Activated T-cell treated with anti-CD3 and anti-CD28 coated beads, Interleukin-2, amount 50 U/mL, for 48 hours (primary cell): Measurements from ENCODE around the gene SH2D7.

Source experiments
- DNase-seq, 2 experiments: peaks; one replicate each; pipeline ENCODE4 v3.0.0-alpha.2; 2020

The SH2D7 gene

GRCh38 chr15:78104566-78105475, 12.5 kb downstream of the SH2D7 start:
- DNase-seq, result no peak

- no peak for DNase-seq
These were observed 13.3 kb downstream of the SH2D7 start for GRCh38 chr15:78105476-78106241.

- no peak for DNase-seq
These were observed 15.1 kb downstream of the SH2D7 start for GRCh38 chr15:78107471-78107870.

GRCh38 chr15:78108300-78109084, 16.1 kb downstream of the SH2D7 start:
- DNase-seq, result peak; percentile 89

- DNase-seq, result no peak
These were observed 16.8 kb downstream of the SH2D7 start for GRCh38 chr15:78109156-78109555.

- no peak for DNase-seq
These were observed 17.7 kb downstream of the SH2D7 start for GRCh38 chr15:78110096-78110495.

GRCh38 chr15:78110916-78111475, 18.6 kb downstream of the SH2D7 start:
- DNase-seq, result no peak

GRCh38 chr15:78111788-78112187, 19.4 kb downstream of the SH2D7 start:
- no peak for DNase-seq

GRCh38 chr15:78112551-78112950, 20.2 kb downstream of the SH2D7 start:
- no peak for DNase-seq

- no peak for DNase-seq
These were observed 28.2 kb downstream of the SH2D7 start for GRCh38 chr15:78120523-78120922.

- no peak for DNase-seq
These were observed 32.9 kb downstream of the SH2D7 start for GRCh38 chr15:78125267-78125666.

- DNase-seq, result no peak
These were observed 35.5 kb downstream of the SH2D7 start for GRCh38 chr15:78127882-78128281.

GRCh38 chr15:78129077-78129750, 36.9 kb downstream of the SH2D7 start:
- DNase-seq, result no peak

- DNase-seq, result no peak
These were observed 37.5 kb downstream of the SH2D7 start for GRCh38 chr15:78129751-78130287.

GRCh38 chr15:78130466-78131294, 38.3 kb downstream of the SH2D7 start:
- no peak for DNase-seq

- DNase-seq, result peak; percentile 79 to 86
These were observed 39.1 kb downstream of the SH2D7 start, which contains the start of gene CIB2 for GRCh38 chr15:78131295-78132061. Gene CIB2 (minus strand): TSS chr15:78131445. CDS start chr15:78131215, 230 bp downstream.

- no peak for DNase-seq
These were observed 41.4 kb downstream of the SH2D7 start for GRCh38 chr15:78133801-78134200.

GRCh38 chr15:78139578-78139977, 47.2 kb downstream of the SH2D7 start:
- DNase-seq, result no peak

- DNase-seq, result no peak
These were observed 47.9 kb downstream of the SH2D7 start for GRCh38 chr15:78140292-78140691.

- DNase-seq, result no peak
These were observed 50.0 kb downstream of the SH2D7 start for GRCh38 chr15:78142332-78142731.
